CD14-positive monocyte (primary cell): ENCODE measurements around the gene TNFRSF4. TPM values are rescaled to one million over a fixed set of nuclear protein-coding genes. Genes with fewer than 3 reads are reported as not detected.

Source experiments
- DNase-seq, 3 donors: peaks; one replicate each; pipeline ENCODE4 v3.0.0-alpha.2; 2011 to 2022
- H2AFZ ChIP-seq: 2 replicates; pipeline ENCODE4 v1.6.0; 2012; ENCODE audit warnings: mild to moderate bottlenecking, low read depth, low read length, inconsistent platforms; ENCODE audit not compliant: insufficient read depth, poor library complexity, severe bottlenecking
- H3K27ac ChIP-seq, 2 donors: 1 replicate in 1 of 2; 2 replicates in 1 of 2; pipeline ENCODE4 v1.5.1; 2012 to 2013; ENCODE audit warnings: low read length in 2 of 2, control low read depth in 1 of 2, inconsistent platforms in 1 of 2, low read depth in 1 of 2, mild to moderate bottlenecking in 1 of 2
- H3K27me3 ChIP-seq, 2 donors: one replicate each; pipeline versions ENCODE4 v1.6.0 to v1.6.1; 2011 to 2013; ENCODE audit warnings: low read length in 2 of 2; ENCODE audit not compliant: control insufficient read depth in 2 of 2, insufficient read depth in 2 of 2
- H3K36me3 ChIP-seq, 2 donors: replicated peaks in 1 of 2; 1 replicate in 1 of 2; 2 replicates in 1 of 2; pipeline versions ENCODE4 v1.5.1 to v1.6.1; 2012 to 2013; ENCODE audit warnings: low read length in 2 of 2, control low read depth in 1 of 2, inconsistent platforms in 1 of 2, mild to moderate bottlenecking in 1 of 2; ENCODE audit not compliant: insufficient read depth in 2 of 2, control insufficient read depth in 1 of 2
- H3K4me1 ChIP-seq, 2 donors: 1 replicate in 1 of 2; 2 replicates in 1 of 2; pipeline versions ENCODE4 v1.5.1 to v1.6.1; 2012 to 2013; ENCODE audit warnings: low read length in 2 of 2, control low read depth in 1 of 2, inconsistent platforms in 1 of 2, mild to moderate bottlenecking in 1 of 2, moderate library complexity in 1 of 2; ENCODE audit not compliant: insufficient read depth in 2 of 2, control insufficient read depth in 1 of 2
- H3K4me2 ChIP-seq: replicated peaks from 2 replicates; pipeline ENCODE3; 2012; ENCODE audit warnings: low read length, moderate library complexity, mild to moderate bottlenecking; ENCODE audit not compliant: poor library complexity, severe bottlenecking; ENCODE audit errors: extremely low read depth
- H3K4me3 ChIP-seq, 3 experiments: fragments of 200-600 bp in 1 of 3; sonication (generic) in 1 of 3; replicated peaks in 1 of 3; 1 replicate in 2 of 3; 2 replicates in 1 of 3; pipeline ENCODE4 v1.5.1; 2011 to 2013; ENCODE audit warnings: low read length in 3 of 3, mild to moderate bottlenecking in 3 of 3, control low read depth in 2 of 3, low read depth in 2 of 3, inconsistent platforms in 1 of 3, moderate library complexity in 1 of 3
- H3K79me2 ChIP-seq: 2 replicates; pipeline ENCODE4 v1.6.0; 2012; ENCODE audit warnings: mild to moderate bottlenecking, control low read depth, inconsistent platforms, low read length, moderate library complexity; ENCODE audit not compliant: insufficient read depth
- H3K9ac ChIP-seq: 2 replicates; pipeline ENCODE4 v1.6.0; 2017; ENCODE audit warnings: low read length, mild to moderate bottlenecking; ENCODE audit not compliant: insufficient read depth, poor library complexity, severe bottlenecking
- H3K9me3 ChIP-seq, 2 donors: replicated peaks in 1 of 2; 1 replicate in 1 of 2; 2 replicates in 1 of 2; pipeline versions ENCODE4 v1.5.1 to v1.6.1; 2012 to 2013; ENCODE audit warnings: low read length in 2 of 2, control low read depth in 1 of 2; ENCODE audit not compliant: control insufficient read depth in 1 of 2, insufficient read depth in 1 of 2
- H4K20me1 ChIP-seq: 2 replicates; pipeline ENCODE4 v1.6.0; 2012; ENCODE audit warnings: mild to moderate bottlenecking, low read length, control low read depth, moderate library complexity; ENCODE audit not compliant: insufficient read depth
- H3K27ac Mint-ChIP-seq, 7 donors: one replicate each; pipeline ENCODE4 v1.8.0; 2020; ENCODE audit warnings: mild to moderate bottlenecking in 7 of 7, mixed read lengths in 7 of 7, moderate library complexity in 6 of 7, inconsistent platforms in 2 of 7
- H3K27me3 Mint-ChIP-seq, 3 donors: one replicate each; pipeline ENCODE4 v1.8.0; 2021 to 2022; ENCODE audit warnings: low read depth in 3 of 3, mild to moderate bottlenecking in 3 of 3, mixed read lengths in 3 of 3, moderate library complexity in 3 of 3, inconsistent platforms in 1 of 3
- H3K36me3 Mint-ChIP-seq, 2 donors: one replicate each; pipeline ENCODE4 v1.8.0; 2020; ENCODE audit warnings: mixed read lengths in 2 of 2, inconsistent platforms in 1 of 2, mild to moderate bottlenecking in 1 of 2
- H3K4me1 Mint-ChIP-seq: one replicate; pipeline ENCODE4 v1.8.0; 2020; ENCODE audit warnings: mild to moderate bottlenecking, mixed read lengths
- H3K4me3 Mint-ChIP-seq, 2 donors: one replicate each; pipeline ENCODE4 v1.8.0; 2020; ENCODE audit warnings: mild to moderate bottlenecking in 2 of 2, mixed read lengths in 2 of 2, moderate library complexity in 1 of 2
- H3K9me3 Mint-ChIP-seq, 7 donors: one replicate each; pipeline ENCODE4 v1.8.0; 2020 to 2022; ENCODE audit warnings: mixed read lengths in 7 of 7, mild to moderate bottlenecking in 6 of 7, moderate library complexity in 6 of 7, inconsistent platforms in 2 of 7
- CTCF ChIP-seq: fragments of 200-600 bp; IDR thresholded peaks from one replicate; pipeline ENCODE4 v1.8.0; 2022; ENCODE audit warnings: antibody characterized with exemption, mild to moderate bottlenecking
- WGBS: methylation state at CpG from one replicate; pipeline ENCODE4 v1.1.5; 2013; ENCODE audit warnings: missing lambda C conversion rate; ENCODE audit not compliant: insufficient coverage; 5-methylcytosine and 5-hydroxymethylcytosine counted together
- intact Hi-C, 2 donors: fragments of 100-400 bp; cut with micrococcal nuclease; formaldehyde crosslinking; loops; one replicate each; pipeline versions ENCODE4 v1.15.0 to v1.15.1; 2023
- polyA plus RNA-seq, 3 donors: library from polyadenylated mRNA; depleted of rRNA in 1 of 3; unstranded in 2 of 3; stranded (reverse) in 1 of 3; fragments of 300-500 nt in 2 of 3; fragments of >200 nt in 1 of 3; fragmentation: Illumina TruSeq in 2 of 3; gene quantifications; 1 replicate in 2 of 3; 2 replicates in 1 of 3; pipeline ENCODE4 v1.2.3, GENCODE V29; 2012 to 2021

TNFRSF4 gene
- polyA plus RNA-seq, 3 donors: 0.05 TPM; not detected in 2

- H2AFZ ChIP-seq: no peak overlapping the region
- no peak for DNase-seq
- H3K27ac ChIP-seq: no peak overlapping the region
- H3K4me1 ChIP-seq: no peaks in the 10 kb centered on the region
- Mint-ChIP-seq H3K27me3 (peaks cover 8 to 27% (median 9%) of the 10 kb centered on the region in 3 donors), H3K4me1 (no peaks in the 10 kb centered on the region), H3K9me3 (peaks cover 0 to 3% (median 0%) of the 10 kb centered on the region in 7 donors), H3K27ac (no peak overlapping the region), H3K36me3 (no peaks in the 10 kb centered on the region), H3K4me3 (no peak overlapping the region)
- intact Hi-C loops: no loop called here
- no peaks in the 10 kb centered on the region for H3K36me3 ChIP-seq
- no peaks in the 10 kb centered on the region for H3K9me3 ChIP-seq
- no peak overlapping the region for H3K9ac ChIP-seq
- no peaks in the 10 kb centered on the region for H4K20me1 ChIP-seq
- H3K27me3 ChIP-seq: peaks cover 0 to 6% of the 10 kb centered on the region in 2 donors
- TF ChIP-seq CTCF: no peak
- no peaks in the 10 kb centered on the region for H3K79me2 ChIP-seq
- H3K4me2 ChIP-seq: no peak overlapping the region
- no peak overlapping the region for H3K4me3 ChIP-seq
- 91% methylated on average over 36 of the region's 44 CpGs for WGBS
These were observed 47.1 kb downstream of the TNFRSF4 start for GRCh38 chr1:1166642-1167397.

- 74% methylated on average over 22 of the region's 23 CpGs for WGBS
- no peak overlapping the region for H3K4me3 ChIP-seq
These were observed 48.0 kb downstream of the TNFRSF4 start for GRCh38 chr1:1165900-1166421.

More at GRCh38 chr1:1165900-1166421, 48.0 kb downstream of the TNFRSF4 start:
- H3K9me3 ChIP-seq: no peaks in the 10 kb centered on the region
- no peak overlapping the region for H2AFZ ChIP-seq
- H3K9ac ChIP-seq: no peak overlapping the region
- H3K79me2 ChIP-seq: no peaks in the 10 kb centered on the region
- no peaks in the 10 kb centered on the region for H3K27me3 ChIP-seq
- H3K4me2 ChIP-seq: no peak overlapping the region
- H3K27ac ChIP-seq: no peak overlapping the region
- no peak overlapping the region for H3K4me3 Mint-ChIP-seq
- no peaks in the 10 kb centered on the region for H3K36me3 Mint-ChIP-seq
- H3K9me3 Mint-ChIP-seq: peaks cover 0 to 3% (median 0%) of the 10 kb centered on the region in 7 donors
- no peaks in the 10 kb centered on the region for H3K36me3 ChIP-seq
- H3K4me1 ChIP-seq: no peaks in the 10 kb centered on the region
- no peak overlapping the region for H3K27ac Mint-ChIP-seq
- no peaks in the 10 kb centered on the region for H4K20me1 ChIP-seq
- intact Hi-C loops: no loop called here
- TF ChIP-seq CTCF: no peak
- peaks cover 8 to 27% (median 9%) of the 10 kb centered on the region in 3 donors for H3K27me3 Mint-ChIP-seq
- no peak for DNase-seq
- H3K4me1 Mint-ChIP-seq: no peaks in the 10 kb centered on the region
